Panc1 (cell line): ENCODE data around the gene LDLRAD4. TPM values are rescaled to one million over a fixed set of nuclear protein-coding genes. Genes with fewer than 3 reads are reported as not detected.

Source experiments
- ATAC-seq: fragments of 200-7000 bp; cut with Tn5 transposase; 2 replicates; pipeline ENCODE4 v1.9.1; 2020; ENCODE audit warnings: mild to moderate bottlenecking, moderate library complexity
- BruUV-seq: library from RNA; stranded (reverse); fragments of 400-500 nt; replicated peaks from 2 replicates; lab custom pipeline; 2021; lab: Mats Ljungman, UMichigan
- CTCF ChIA-PET: fragments of 300-600 bp; sonication (Branson Sonifier 250); formaldehyde crosslinking; loops from one replicate; lab custom pipeline; 2022; ENCODE audit warnings: antibody characterized with exemption; lab: Charles Lee
- POLR2A ChIA-PET: fragments of 300-600 bp; sonication (Branson Sonifier 250); formaldehyde crosslinking; loops from one replicate; lab custom pipeline; 2022; ENCODE audit warnings: antibody characterized with exemption; lab: Charles Lee
- DNase-seq: peaks from one replicate; pipeline ENCODE4 v3.0.0-alpha.2; 2010; ENCODE audit warnings: low read depth, low spot score
- H3K27ac ChIP-seq: 2 replicates; pipeline ENCODE4 v1.5.1; 2011; ENCODE audit warnings: mild to moderate bottlenecking, low read length, inconsistent platforms
- H3K27me3 ChIP-seq: fragments of 200-500 bp; sonication (Bioruptor generic); 2 replicates; pipeline ENCODE4 v1.6.0; 2014; ENCODE audit warnings: low read length, inconsistent platforms; ENCODE audit not compliant: control insufficient read depth, insufficient read depth
- H3K36me3 ChIP-seq: fragments of 200-500 bp; sonication (Bioruptor generic); 2 replicates; pipeline ENCODE4 v1.5.1; 2014; ENCODE audit warnings: inconsistent platforms, mild to moderate bottlenecking, low read length, moderate library complexity; ENCODE audit not compliant: control insufficient read depth, insufficient read depth
- H3K4me1 ChIP-seq: 2 replicates; pipeline ENCODE4 v1.5.1; 2011; ENCODE audit warnings: inconsistent platforms, mild to moderate bottlenecking, low read length, moderate library complexity; ENCODE audit not compliant: control insufficient read depth, insufficient read depth
- H3K4me3 ChIP-seq, 2 experiments: 2 replicates each; pipeline ENCODE4 v1.5.1; 2011 to 2012; ENCODE audit warnings: low read depth in 2 of 2, low read length in 2 of 2, mild to moderate bottlenecking in 2 of 2, inconsistent platforms in 1 of 2, moderate library complexity in 1 of 2
- H3K9me3 ChIP-seq: fragments of 200-500 bp; sonication (Bioruptor generic); 2 replicates; pipeline ENCODE4 v1.5.1; 2014; ENCODE audit warnings: low read depth, mild to moderate bottlenecking, inconsistent platforms, low read length, moderate library complexity; ENCODE audit not compliant: control insufficient read depth, insufficient read depth
- CTCF ChIP-seq: fragments of 450-650 bp; IDR thresholded peaks from 2 replicates; pipeline ENCODE4 v1.5.1; 2017; ENCODE audit warnings: mild to moderate bottlenecking
- POLR2AphosphoS5 ChIP-seq: IDR thresholded peaks from 2 replicates; pipeline ENCODE4 v1.6.1; 2012; ENCODE audit warnings: mild to moderate bottlenecking, low read depth, low read length, moderate library complexity
- REST ChIP-seq, 2 experiments: IDR thresholded peaks; 2 replicates each; pipeline ENCODE4 v1.6.1; 2011 to 2012; ENCODE audit warnings: low read depth in 2 of 2, control low read depth in 1 of 2, low read length in 1 of 2, mild to moderate bottlenecking in 1 of 2, moderate library complexity in 1 of 2; ENCODE audit not compliant: insufficient read depth in 1 of 2
- SIN3A ChIP-seq: IDR thresholded peaks from 2 replicates; pipeline ENCODE4 v1.6.1; 2012; ENCODE audit warnings: low read depth, mild to moderate bottlenecking, low read length, moderate library complexity, borderline replicate concordance; ENCODE audit not compliant: insufficient read depth
- TCF7L2 ChIP-seq: IDR thresholded peaks from 2 replicates; pipeline ENCODE4 v1.6.1; 2011; ENCODE audit warnings: mild to moderate bottlenecking, low read depth, low read length, inconsistent platforms
- in situ Hi-C: cut with HindIII; loops from 2 replicates; pipeline ENCODE4 v1.10.0; 2016; ENCODE audit warnings: low sequenced_read_pairs, low pct_unique_long_range_greater_than_20kb
- intact Hi-C: fragments of 100-400 bp; cut with micrococcal nuclease; formaldehyde crosslinking; loops from one replicate; pipeline ENCODE4 v1.10.0; 2022; ENCODE audit not compliant: unreplicated experiment
- total RNA-seq: library from RNA; stranded (reverse); gene quantifications from one replicate; pipeline ENCODE4 v1.2.1, GENCODE V29; 2021; ENCODE audit not compliant: unreplicated experiment

Gene LDLRAD4
- total RNA-seq, 1 experiment from 2014 or later = 0.28 TPM

- DNase-seq = no peak
- Histone ChIP-seq H3K4me1 (no peaks in the 10 kb centered on the region), H3K9me3 (no peaks in the 10 kb centered on the region), H3K27me3 (peaks cover 2% of the 10 kb centered on the region; the same call in 1 of the 2 replicates), H3K4me3 (no peak overlapping the region), H3K27ac (no peak overlapping the region), H3K36me3 (no peaks in the 10 kb centered on the region)
- no peak for ATAC-seq
- intact Hi-C loops (no loop called here), in situ Hi-C loops (no loop called here)
- no TSS peak for BruUV-seq
- ChIA-PET CTCF (no interaction called here), POLR2A (no interaction called here)
- TF ChIP-seq TCF7L2 (no peak), CTCF (no peak), REST (IDR thresholded peaks at IDR 0.05; ENCODE audit: insufficient read depth in 1 of 2, low read depth in 2 of 2, low read length in 1 of 2) (no peak), SIN3A (no peak), POLR2AphosphoS5 (no peak)
Measured at GRCh38 chr18:13257361-13257980, 38.9 kb downstream of the LDLRAD4 start.

- no peak for ATAC-seq
- BruUV-seq = no TSS peak
- Histone ChIP-seq H3K4me1 (no peaks in the 10 kb centered on the region), H3K27me3 (peaks cover 2% of the 10 kb centered on the region; the same call in 1 of the 2 replicates), H3K27ac (no peak overlapping the region), H3K36me3 (no peaks in the 10 kb centered on the region), H3K9me3 (no peaks in the 10 kb centered on the region), H3K4me3 (no peak overlapping the region)
- ChIA-PET POLR2A (no interaction called here), CTCF (no interaction called here)
- no peak for DNase-seq
- intact Hi-C loops = no loop called here
- in situ Hi-C loops = no loop called here
- TF ChIP-seq REST (IDR thresholded peaks at IDR 0.05; ENCODE audit: insufficient read depth in 1 of 2, low read depth in 2 of 2, low read length in 1 of 2) = no peak
Measured at GRCh38 chr18:13258921-13259320, 40.4 kb downstream of the LDLRAD4 start.
